Thymus (tissue), 11 donors: ENCODE data around the gene ALG3. TPM values are rescaled to one million over a fixed set of nuclear protein-coding genes. Genes with fewer than 3 reads are reported as not detected.
"Not testable (repeated sequence)": the region's sequence is repeated elsewhere in the genome, so short reads cannot be mapped to it uniquely, and the experiment has no call there.

Experiments
- DNase-seq, 9 donors: peaks; one replicate each; pipeline ENCODE4 v3.0.0-alpha.2; 2013; ENCODE audit warnings: low spot score in 9 of 9, low read depth in 6 of 9, missing footprints in 1 of 9
- H3K27ac ChIP-seq, 2 donors: one replicate each; pipeline ENCODE4 v1.5.1; 2013; ENCODE audit warnings: control low read depth in 1 of 2, low read depth in 1 of 2, low read length in 1 of 2, mild to moderate bottlenecking in 1 of 2, moderate library complexity in 1 of 2
- H3K27me3 ChIP-seq, 2 donors: one replicate each; pipeline ENCODE4 v1.5.1; 2013; ENCODE audit warnings: low read length in 1 of 2; ENCODE audit not compliant: control insufficient read depth in 2 of 2, insufficient read depth in 1 of 2
- H3K36me3 ChIP-seq, 2 donors: one replicate each; pipeline ENCODE4 v1.5.1; 2013; ENCODE audit warnings: low read length in 1 of 2, mild to moderate bottlenecking in 1 of 2, moderate library complexity in 1 of 2; ENCODE audit not compliant: control insufficient read depth in 2 of 2, insufficient read depth in 2 of 2
- H3K4me1 ChIP-seq, 2 donors: one replicate each; pipeline ENCODE4 v1.5.1; 2013; ENCODE audit warnings: low read length in 2 of 2; ENCODE audit not compliant: control insufficient read depth in 2 of 2, insufficient read depth in 2 of 2
- H3K4me3 ChIP-seq, 2 donors: one replicate each; pipeline ENCODE4 v1.5.1; 2013; ENCODE audit warnings: low read length in 2 of 2, control low read depth in 1 of 2, mild to moderate bottlenecking in 1 of 2
- H3K9me3 ChIP-seq, 2 donors: one replicate each; pipeline ENCODE4 v1.5.1; 2013; ENCODE audit warnings: low read length in 1 of 2, mild to moderate bottlenecking in 1 of 2; ENCODE audit not compliant: control insufficient read depth in 2 of 2, insufficient read depth in 1 of 2
- WGBS: extraction: QIAGEN DNeasy Blood & Tissue Kit; methylation state at CpG from one replicate; pipeline ENCODE4 v1.1.7; 2013; 5-methylcytosine and 5-hydroxymethylcytosine counted together
- polyA plus RNA-seq: library from polyadenylated mRNA; stranded (reverse); fragments of 200-250 nt; gene quantifications from one replicate; pipeline ENCODE4 v1.2.3, GENCODE V29; 2013
- total RNA-seq: library from RNA; stranded (reverse); fragments of 120-200 nt; gene quantifications from one replicate; pipeline ENCODE4 v1.2.4, GENCODE V29; 2013
- donor health status: healthy.

ALG3 gene
- total and polyA plus RNA-seq, 2 donors: 12.6 to 16.6 TPM

GRCh38 chr3:184284696-184285095, 35.9 kb upstream of the ALG3 start:
- Histone ChIP-seq H3K27ac (no peak overlapping the region), H3K27me3 (peaks cover 0 to 48% of the 10 kb centered on the region in 2 donors), H3K9me3 (no peaks in the 10 kb centered on the region), H3K4me3 (no peak overlapping the region), H3K4me1 (no peaks in the 10 kb centered on the region), H3K36me3 (no peaks in the 10 kb centered on the region)
- WGBS: 48% methylated on average over 4 of the region's 4 CpGs
- peak in 1 of 9 donors; percentile 10 for DNase-seq

- Histone ChIP-seq H3K27ac (no peak overlapping the region), H3K4me1 (no peaks in the 10 kb centered on the region), H3K4me3 (no peak overlapping the region), H3K9me3 (no peaks in the 10 kb centered on the region), H3K36me3 (no peaks in the 10 kb centered on the region), H3K27me3 (peaks cover 0 to 49% of the 10 kb centered on the region in 2 donors)
- 93% methylated on average over 8 of the region's 8 CpGs for WGBS
- DNase-seq: no peak
Observed at GRCh38 chr3:184283681-184284080, 34.9 kb upstream of the ALG3 start.

- H3K27me3 ChIP-seq: peaks cover 0 to 57% of the 10 kb centered on the region in 2 donors
- WGBS: 95% methylated on average over 4 of the region's 4 CpGs
- H3K4me1 ChIP-seq: no peaks in the 10 kb centered on the region
- no peak for DNase-seq
- H3K4me3 ChIP-seq: no peak overlapping the region
- H3K36me3 ChIP-seq: no peaks in the 10 kb centered on the region
- no peak overlapping the region for H3K27ac ChIP-seq
- H3K9me3 ChIP-seq: no peaks in the 10 kb centered on the region
Observed at GRCh38 chr3:184282941-184283340, 34.2 kb upstream of the ALG3 start.

GRCh38 chr3:184277366-184277765, 28.6 kb upstream of the ALG3 start:
- Histone ChIP-seq H3K27ac (no peak overlapping the region), H3K27me3 (peaks cover 18 to 81% of the 10 kb centered on the region in 2 donors), H3K9me3 (peaks cover 0 to 9% of the 10 kb centered on the region in 2 donors), H3K4me1 (no peaks in the 10 kb centered on the region), H3K36me3 (no peaks in the 10 kb centered on the region), H3K4me3 (no peak overlapping the region)
- WGBS: 93% methylated on average over 6 of the region's 6 CpGs
- no peak for DNase-seq

- WGBS: 18% methylated on average over 65 of the region's 65 CpGs
- DNase-seq: no peak
- H3K9me3 ChIP-seq: peaks cover 0 to 9% of the 10 kb centered on the region in 2 donors
- no peaks in the 10 kb centered on the region for H3K36me3 ChIP-seq
- no peak within 1 kb of the TSS for H3K27ac ChIP-seq
- H3K27me3 ChIP-seq: peaks cover 18 to 74% of the 10 kb centered on the region in 2 donors
- H3K4me3 ChIP-seq: no peak within 1 kb of the TSS
- no peaks in the 10 kb centered on the region for H3K4me1 ChIP-seq
Observed at GRCh38 chr3:184275961-184276910, 27.5 kb upstream of the ALG3 start, which contains the start of gene ECE2. Gene ECE2 (plus strand): TSS chr3:184276022. CDS start chr3:184276154, 132 bp downstream.

- Histone ChIP-seq H3K36me3 (no peaks in the 10 kb centered on the region), H3K4me3 (no peak overlapping the region), H3K27me3 (peaks cover 18 to 77% of the 10 kb centered on the region in 2 donors), H3K9me3 (peaks cover 0 to 9% of the 10 kb centered on the region in 2 donors), H3K27ac (no peak overlapping the region), H3K4me1 (no peaks in the 10 kb centered on the region)
- WGBS: 84% methylated on average over 12 of the region's 12 CpGs
- no peak for DNase-seq
Observed at GRCh38 chr3:184275381-184275701, 26.6 kb upstream of the ALG3 start.

GRCh38 chr3:184272269-184272668, 23.5 kb upstream of the ALG3 start:
- Histone ChIP-seq H3K36me3 (no peaks in the 10 kb centered on the region), H3K9me3 (peaks cover 0 to 9% of the 10 kb centered on the region in 2 donors), H3K27ac (no peak overlapping the region), H3K4me3 (no peak overlapping the region), H3K4me1 (no peaks in the 10 kb centered on the region), H3K27me3 (peaks cover 18 to 61% of the 10 kb centered on the region in 2 donors)
- no peak for DNase-seq
- 42% methylated on average over 1 of the region's 1 CpG for WGBS

GRCh38 chr3:184267249-184267648, 18.5 kb upstream of the ALG3 start:
- not testable (repeated sequence) for DNase-seq, H3K9me3 ChIP-seq, H3K4me1 ChIP-seq, H3K36me3 ChIP-seq, H3K4me3 ChIP-seq, H3K27ac ChIP-seq
- peaks cover 13 to 48% of the 10 kb centered on the region in 2 donors for H3K27me3 ChIP-seq
- WGBS: 98% methylated on average over 1 of the region's 1 CpG

- Histone ChIP-seq H3K9me3 (peaks cover 0 to 16% of the 10 kb centered on the region in 2 donors), H3K27ac (no peak overlapping the region), H3K36me3 (no peaks in the 10 kb centered on the region), H3K27me3 (peaks cover 55 to 74% of the 10 kb centered on the region in 2 donors), H3K4me3 (no peak overlapping the region), H3K4me1 (peaks cover 0 to 20% of the 10 kb centered on the region in 2 donors)
- 21% methylated on average over 15 of the region's 15 CpGs for WGBS
- no peak for DNase-seq
Observed at GRCh38 chr3:184262764-184263179, 14.0 kb upstream of the ALG3 start.
